H1 (cell line): ENCODE results near the gene HRH1. TPM values are rescaled to one million over a fixed set of nuclear protein-coding genes. Genes with fewer than 3 reads are reported as not detected.

ENCODE experiments used
- CTCF ChIA-PET: fragments of 300-600 bp; sonication (Branson Sonifier 250); formaldehyde crosslinking; loops from one replicate; lab custom pipeline; 2021; ENCODE audit not compliant: partially characterized antibody; lab: Charles Lee
- POLR2A ChIA-PET: fragments of 300-600 bp; sonication (Branson Sonifier 250); formaldehyde crosslinking; loops from one replicate; lab custom pipeline; 2021; ENCODE audit warnings: inconsistent platforms; ENCODE audit not compliant: partially characterized antibody; lab: Charles Lee
- DNase-seq, 2 experiments: peaks; one replicate each; pipeline versions ENCODE4 v3.0.0 to v3.0.0-alpha.2; 2010 to 2022; ENCODE audit warnings: low spot score in 2 of 2, low read depth in 1 of 2, mixed read lengths in 1 of 2
- FAIRE-seq: peaks from 2 replicates; lab custom pipeline; 2011; peaks lifted over from hg19 to GRCh38; lab: Jason Lieb, UNC
- H2AFZ ChIP-seq: 2 replicates; pipeline ENCODE4 v1.8.1; 2012; ENCODE audit warnings: low read length, inconsistent platforms
- H2AK5ac ChIP-seq: 2 replicates; pipeline ENCODE4 v1.6.1; 2013; ENCODE audit warnings: low read depth, low read length
- H2BK120ac ChIP-seq: replicated peaks from 2 replicates; pipeline ENCODE3; 2013; ENCODE audit warnings: low read depth, low read length, inconsistent platforms
- H2BK12ac ChIP-seq: 2 replicates; pipeline ENCODE4 v1.6.1; 2013; ENCODE audit warnings: low read depth, low read length
- H2BK15ac ChIP-seq: 2 replicates; pipeline ENCODE4 v1.6.1; 2013; ENCODE audit warnings: low read length
- H2BK20ac ChIP-seq: 2 replicates; pipeline ENCODE4 v1.6.1; 2013; ENCODE audit warnings: low read length
- H2BK5ac ChIP-seq: 2 replicates; pipeline ENCODE4 v1.6.1; 2013; ENCODE audit warnings: low read depth, low read length
- H3K14ac ChIP-seq: 2 replicates; pipeline ENCODE4 v1.6.1; 2013; ENCODE audit warnings: inconsistent platforms; ENCODE audit not compliant: insufficient read length
- H3K18ac ChIP-seq: 2 replicates; pipeline ENCODE4 v1.6.1; 2013; ENCODE audit warnings: low read length; ENCODE audit errors: extremely low read depth
- H3K23ac ChIP-seq: 2 replicates; pipeline ENCODE4 v1.6.1; 2013; ENCODE audit warnings: inconsistent platforms; ENCODE audit not compliant: insufficient read length
- H3K23me2 ChIP-seq: 2 replicates; pipeline ENCODE4 v1.6.1; 2013; ENCODE audit warnings: low read depth, low read length
- H3K27ac ChIP-seq: 2 replicates; pipeline ENCODE4 v1.6.1; 2011; ENCODE audit warnings: low read depth, low read length, inconsistent platforms
- H3K27me3 ChIP-seq, 4 experiments: replicated peaks in 1 of 4; 1 replicate in 1 of 4; 2 replicates in 3 of 4; pipeline versions ENCODE4 v1.6.1 to v1.8.1; 2011 to 2013; ENCODE audit warnings: low read length in 3 of 4, mild to moderate bottlenecking in 3 of 4, inconsistent platforms in 2 of 4, mixed read lengths in 2 of 4, moderate library complexity in 1 of 4; ENCODE audit not compliant: control insufficient read depth in 3 of 4, insufficient read depth in 3 of 4; ENCODE audit errors: extremely low read depth in 1 of 4
- H3K36me3 ChIP-seq, 4 experiments: 2 replicates each; pipeline versions ENCODE4 v1.6.1 to v1.8.1; 2011 to 2013; ENCODE audit warnings: mild to moderate bottlenecking in 4 of 4, low read length in 3 of 4, moderate library complexity in 2 of 4, control low read depth in 1 of 4, inconsistent platforms in 1 of 4; ENCODE audit not compliant: insufficient read depth in 4 of 4, control insufficient read depth in 2 of 4
- H3K4ac ChIP-seq: replicated peaks from 2 replicates; pipeline ENCODE3; 2013; ENCODE audit warnings: low read length, low read depth, mixed read lengths, inconsistent platforms; ENCODE audit not compliant: insufficient read length
- H3K4me1 ChIP-seq, 4 experiments: replicated peaks in 1 of 4; 1 replicate in 1 of 4; 2 replicates in 3 of 4; pipeline versions ENCODE4 v1.6.1 to v1.8.1; 2011 to 2013; ENCODE audit warnings: low read length in 3 of 4, inconsistent platforms in 2 of 4, mixed read lengths in 1 of 4; ENCODE audit not compliant: insufficient read depth in 4 of 4, control insufficient read depth in 3 of 4
- H3K4me2 ChIP-seq, 2 experiments: 2 replicates each; pipeline versions ENCODE4 v1.6.1 to v1.8.1; 2011 to 2013; ENCODE audit warnings: low read depth in 2 of 2, low read length in 2 of 2, control low read depth in 1 of 2, inconsistent platforms in 1 of 2, mild to moderate bottlenecking in 1 of 2; ENCODE audit not compliant: insufficient read depth in 1 of 2
- H3K4me3 ChIP-seq, 4 experiments: fragments of 200-600, 300-600 bp in 1 of 4; sonication (generic), shearing (Covaris generic), sonication (Bioruptor Twin) in 1 of 4; 2 replicates each; pipeline versions ENCODE4 v1.5.1 to v1.8.1; 2011 to 2016; ENCODE audit warnings: low read length in 4 of 4, low read depth in 3 of 4, control low read depth in 2 of 4, inconsistent platforms in 2 of 4, mild to moderate bottlenecking in 2 of 4, mixed read lengths in 1 of 4, moderate library complexity in 1 of 4; ENCODE audit not compliant: insufficient read depth in 2 of 4; ENCODE audit errors: extremely low read depth in 1 of 4
- H3K56ac ChIP-seq: replicated peaks from 2 replicates; pipeline ENCODE3; 2013; ENCODE audit warnings: low read depth, mild to moderate bottlenecking, mixed read lengths, low read length, inconsistent platforms; ENCODE audit not compliant: insufficient read length
- H3K79me1 ChIP-seq: 2 replicates; pipeline ENCODE4 v1.6.1; 2013; ENCODE audit warnings: low read depth, low read length, control low read depth
- H3K79me2 ChIP-seq, 2 experiments: 2 replicates each; pipeline versions ENCODE4 v1.6.1 to v1.8.1; 2012 to 2013; ENCODE audit warnings: low read length in 2 of 2, mild to moderate bottlenecking in 2 of 2, inconsistent platforms in 1 of 2; ENCODE audit not compliant: insufficient read depth in 2 of 2, control insufficient read depth in 1 of 2
- H3K9ac ChIP-seq, 4 experiments: replicated peaks in 1 of 4; 1 replicate in 1 of 4; 2 replicates in 3 of 4; pipeline versions ENCODE4 v1.6.1 to v1.8.1; 2011 to 2013; ENCODE audit warnings: low read depth in 3 of 4, low read length in 3 of 4, control low read depth in 2 of 4, mild to moderate bottlenecking in 2 of 4, moderate library complexity in 2 of 4, inconsistent platforms in 1 of 4; ENCODE audit errors: extremely low read depth in 1 of 4
- H3K9me3 ChIP-seq, 2 experiments: 2 replicates each; pipeline versions ENCODE4 v1.6.1 to v1.8.1; 2012 to 2013; ENCODE audit warnings: mild to moderate bottlenecking in 2 of 2, moderate library complexity in 2 of 2, control low read depth in 1 of 2, inconsistent platforms in 1 of 2, low read depth in 1 of 2, low read length in 1 of 2, mixed read lengths in 1 of 2; ENCODE audit not compliant: insufficient read depth in 2 of 2
- H4K20me1 ChIP-seq, 2 experiments: replicated peaks in 1 of 2; 2 replicates each; pipeline versions ENCODE3 to v1.8.1; 2011 to 2013; ENCODE audit warnings: inconsistent platforms in 2 of 2, low read length in 2 of 2, mild to moderate bottlenecking in 1 of 2; ENCODE audit not compliant: insufficient read depth in 2 of 2, control insufficient read depth in 1 of 2
- H4K5ac ChIP-seq: 2 replicates; pipeline ENCODE4 v1.6.1; 2013; ENCODE audit warnings: low read length, low read depth, mixed read lengths, inconsistent platforms; ENCODE audit not compliant: insufficient read length
- H4K8ac ChIP-seq: 2 replicates; pipeline ENCODE4 v1.8.0; 2013; ENCODE audit warnings: mild to moderate bottlenecking, moderate library complexity, low read length, inconsistent platforms; ENCODE audit not compliant: insufficient read depth; ENCODE audit errors: extremely low read depth
- H4K91ac ChIP-seq: replicated peaks from 2 replicates; pipeline ENCODE3; 2013; ENCODE audit warnings: low read length, mixed read lengths, inconsistent platforms; ENCODE audit not compliant: insufficient read length
- BRCA1 ChIP-seq: IDR thresholded peaks from 2 replicates; pipeline ENCODE4 v1.6.1; 2012; ENCODE audit warnings: low read depth, low read length, improper control_type of control experiment
- CBX5 ChIP-seq: fragments of 300-800, 300-1000 bp; sonication (generic); IDR thresholded peaks from 2 replicates; pipeline ENCODE4 v1.7.1; 2016; ENCODE audit warnings: antibody characterized with exemption, low read length, low read depth
- CHD2 ChIP-seq: IDR thresholded peaks from 2 replicates; pipeline ENCODE4 v1.6.1; 2012; ENCODE audit warnings: low read length, improper control_type of control experiment
- CREB1 ChIP-seq: IDR thresholded peaks from 2 replicates; pipeline ENCODE4 v1.6.1; 2012; ENCODE audit warnings: inconsistent platforms
- CTBP2 ChIP-seq: IDR thresholded peaks from 2 replicates; pipeline ENCODE4 v1.7.0; 2011; ENCODE audit warnings: borderline replicate concordance, mild to moderate bottlenecking, moderate library complexity, mixed read lengths, low read length; ENCODE audit not compliant: insufficient read depth, insufficient read length
- E2F6 ChIP-seq: IDR thresholded peaks from 2 replicates; pipeline ENCODE4 v1.6.1; 2012; ENCODE audit warnings: inconsistent platforms
- EZH2 ChIP-seq: fragments of 200-600 bp; sonication (generic); IDR thresholded peaks from 2 replicates; pipeline ENCODE4 v1.7.1; 2012; ENCODE audit warnings: low read depth, mild to moderate bottlenecking, moderate library complexity, low read length, inconsistent platforms; ENCODE audit not compliant: severe bottlenecking
- JUN ChIP-seq: IDR thresholded peaks from 2 replicates; pipeline ENCODE4 v1.6.1; 2011; ENCODE audit warnings: low read depth, mild to moderate bottlenecking, improper control_type of control experiment, low read length
- JUND ChIP-seq: IDR thresholded peaks from 2 replicates; pipeline ENCODE4 v1.6.1; 2011; ENCODE audit warnings: mild to moderate bottlenecking, improper control_type of control experiment, low read length
- NRF1 ChIP-seq: IDR thresholded peaks from 2 replicates; pipeline ENCODE4 v1.6.1; 2011; ENCODE audit warnings: mild to moderate bottlenecking, low read depth, low read length, improper control_type of control experiment
- POU5F1 ChIP-seq: IDR thresholded peaks from 2 replicates; pipeline ENCODE4 v1.6.1; 2011; ENCODE audit warnings: low read depth, mild to moderate bottlenecking, low read length, moderate library complexity
- SIRT6 ChIP-seq: IDR thresholded peaks from one replicate; pipeline ENCODE4 v1.7.1; 2012; ENCODE audit warnings: low read length, inconsistent platforms
- SP2 ChIP-seq: IDR thresholded peaks from 2 replicates; pipeline ENCODE4 v1.6.1; 2012; ENCODE audit warnings: mild to moderate bottlenecking, low read length, inconsistent platforms
- ZNF274 ChIP-seq: IDR thresholded peaks from 2 replicates; pipeline ENCODE4 v1.7.0; 2012; ENCODE audit warnings: low read length, borderline replicate concordance; ENCODE audit errors: extremely low read depth
- WGBS, 2 experiments: shearing (Covaris generic) in 1 of 2; methylation state at CpG; one replicate each; pipeline versions ENCODE4 v1.1.6 to v1.1.7; 2013 to 2015; ENCODE audit warnings: low lambda C conversion rate in 2 of 2, mixed read lengths in 2 of 2, inconsistent platforms in 1 of 2, low coverage in 1 of 2, missing lambda C conversion rate in 1 of 2; ENCODE audit not compliant: insufficient replicate concordance in 2 of 2, insufficient coverage in 1 of 2, insufficient read length in 1 of 2; ENCODE audit errors: extremely low coverage in 1 of 2, missing lambda C conversion rate in 1 of 2; 5-methylcytosine and 5-hydroxymethylcytosine counted together
- polyA plus RNA-seq, 7 experiments: library from polyadenylated mRNA; depleted of rRNA in 3 of 7; stranded (reverse) in 5 of 7; unstranded in 2 of 7; fragments of >200 nt in 5 of 7; fragments of 200-250 nt in 2 of 7; gene quantifications; 1 replicate in 5 of 7; 2 replicates in 1 of 7; 4 replicates in 1 of 7; pipeline versions ENCODE4 v1.2.1 to v1.2.3, GENCODE V29; 2011 to 2013; ENCODE audit warnings: missing spikeins in 2 of 7, mixed read lengths in 2 of 7
- total RNA-seq: library from RNA; stranded (reverse); fragmentation: NEBNext Ultra II Directional; extraction: Animal tissue kit (Norgen Biotek cat#: 25700); gene quantifications from 2 replicates; pipeline ENCODE4 v1.2.1, GENCODE V29; 2021

Gene HRH1
- total and polyA plus RNA-seq, 2 of the 8 experiments (the other 6 are each of a cell fraction or from before 2014, with no cell fraction given) = 0.11 TPM; not detected in 1

- no peak overlapping the region for H3K4ac ChIP-seq
- no peak overlapping the region for H3K9ac ChIP-seq
- no peaks in the 10 kb centered on the region for H3K23me2 ChIP-seq
- no peaks in the 10 kb centered on the region for H3K9me3 ChIP-seq
- FAIRE-seq (no peak), DNase-seq (no peak)
- H3K18ac ChIP-seq = no peak overlapping the region; the same call in 1 of the 2 replicates
- H2AFZ ChIP-seq = no peak overlapping the region
- no peak overlapping the region for H3K4me2 ChIP-seq
- CTCF ChIA-PET = interaction anchor here (0.8 to 3.0 kb wide), 15 partner anchors 10 to 187 kb away, joined by 3 to 35 read pairs (median 4); no protein-coding TSS in a partner anchor
- H2BK20ac ChIP-seq = no peak overlapping the region
- H3K4me1 ChIP-seq = peaks cover 0 to 4% (median 0%) of the 10 kb centered on the region in 4 experiments; a peak in 2 of 7 replicates
- no peaks in the 10 kb centered on the region for H3K27me3 ChIP-seq
- no peak overlapping the region for H4K5ac ChIP-seq
- H3K23ac ChIP-seq = no peak overlapping the region
- no peak overlapping the region for H3K27ac ChIP-seq
- no peak overlapping the region for H3K14ac ChIP-seq
- H3K36me3 ChIP-seq = no peaks in the 10 kb centered on the region
- H2BK120ac ChIP-seq = no peak overlapping the region
- no peak overlapping the region for H3K4me3 ChIP-seq
- no peak overlapping the region for H2BK5ac ChIP-seq
- WGBS, 2 experiments = 83% methylated on average over 8 of the region's 8 CpGs; no CpG with 5 or more reads in 1 of the 2 experiments
- no peak overlapping the region for H4K91ac ChIP-seq
- H2AK5ac ChIP-seq = no peak overlapping the region
- H3K79me1 ChIP-seq = no peaks in the 10 kb centered on the region
- POLR2A ChIA-PET = interaction anchor here (0.6 kb wide), 1 partner anchor 414 kb away, joined by 4 read pairs; no protein-coding TSS in a partner anchor
- H3K56ac ChIP-seq = no peak overlapping the region
- no peaks in the 10 kb centered on the region for H3K79me2 ChIP-seq
- no peak overlapping the region for H2BK15ac ChIP-seq
- no peaks in the 10 kb centered on the region for H4K20me1 ChIP-seq
- no peak overlapping the region for H2BK12ac ChIP-seq
- H4K8ac ChIP-seq = no peak overlapping the region
- no peak for TF ChIP-seq JUN
- TF ChIP-seq CREB1 = no peak
- no peak for TF ChIP-seq JUND
- no peak for TF ChIP-seq CBX5
- TF ChIP-seq SP2 = no peak
- no peak for TF ChIP-seq NRF1
- no peak for TF ChIP-seq ZNF274
- no peak for TF ChIP-seq POU5F1
- TF ChIP-seq E2F6 = no peak
- TF ChIP-seq EZH2 = no peak
- no peak for TF ChIP-seq SIRT6
- TF ChIP-seq CHD2 = no peak
- TF ChIP-seq CTBP2 = no peak
- TF ChIP-seq BRCA1 = no peak
Observed at GRCh38 chr3:11235385-11235784, 81.1 kb downstream of the HRH1 start.
